K562 (cell line): Measurements from ENCODE around the gene TBC1D7. TPM values are rescaled to one million over a fixed set of nuclear protein-coding genes. Genes with fewer than 3 reads are reported as not detected.

Experiments
- CCNT2 ChIP-seq: IDR thresholded peaks from 2 replicates; pipeline ENCODE4 v1.6.1; 2011; ENCODE audit warnings: borderline replicate concordance, low read depth, mild to moderate bottlenecking, moderate library complexity, mixed read lengths, low read length; ENCODE audit not compliant: insufficient read length; ENCODE audit errors: extremely low read depth
- ERF ChIP-seq: fragments of 450-650 bp; formaldehyde crosslinking; IDR thresholded peaks from 2 replicates; pipeline ENCODE4 v1.4.0; 2020; ENCODE audit warnings: mild to moderate bottlenecking, mixed read lengths
- HMG20A ChIP-seq: fragments of 450-650 bp; formaldehyde crosslinking; conservative IDR thresholded peaks from 2 replicates; pipeline ENCODE4 v1.4.0; 2020; ENCODE audit warnings: mild to moderate bottlenecking, mixed read lengths
- KLF10 ChIP-seq: fragments of 250-450 bp; sonication (Bioruptor Pico); IDR thresholded peaks from 2 replicates; pipeline ENCODE4 v1.6.1; 2021; ENCODE audit warnings: matching md5 sums
- MCM5 ChIP-seq: fragments of 450-650 bp; IDR thresholded peaks from 2 replicates; pipeline ENCODE4 v1.6.1; 2016; ENCODE audit warnings: low read depth
- MECOM ChIP-seq: fragments of 250-450 bp; sonication (Bioruptor Pico); IDR thresholded peaks from 2 replicates; pipeline ENCODE4 v1.8.0; 2022; ENCODE audit warnings: inconsistent platforms
- PHF8 ChIP-seq: fragments of 200-600 bp; sonication (generic); IDR thresholded peaks from 2 replicates; pipeline ENCODE4 v1.6.1; 2012; ENCODE audit warnings: mixed run types, mild to moderate bottlenecking, inconsistent platforms, low read length, moderate library complexity, borderline replicate concordance
- PTRF ChIP-seq: fragments of 450-650 bp; IDR thresholded peaks from 2 replicates; pipeline ENCODE4 v1.6.1; 2016; ENCODE audit warnings: mild to moderate bottlenecking, missing genetic modification characterization, missing compliant biosample characterization
- PYGO2 ChIP-seq: fragments of 450-650 bp; IDR thresholded peaks from 2 replicates; pipeline ENCODE4 v1.6.1; 2016; ENCODE audit warnings: mild to moderate bottlenecking, missing genetic modification characterization, moderate library complexity, missing compliant biosample characterization
- SMAD4 ChIP-seq: fragments of 250-450 bp; sonication (Bioruptor Pico); conservative IDR thresholded peaks from 2 replicates; pipeline ENCODE4 v1.8.0; 2021; ENCODE audit warnings: inconsistent platforms, mild to moderate bottlenecking, moderate library complexity
- ZNF407 ChIP-seq: fragments of 450-650 bp; IDR thresholded peaks from 2 replicates; pipeline ENCODE4 v1.6.1; 2016; ENCODE audit warnings: low read depth
- ZSCAN32 ChIP-seq: fragments of 450-650 bp; formaldehyde crosslinking; IDR thresholded peaks from 2 replicates; pipeline ENCODE4 v1.4.0; 2020; ENCODE audit warnings: mild to moderate bottlenecking, moderate library complexity
- polyA plus RNA-seq, 8 experiments: library from polyadenylated mRNA; depleted of rRNA in 4 of 8; stranded (reverse) in 5 of 8; unstranded in 3 of 8; fragments of >200 nt; fragmentation: Nextera tagmentation in 2 of 8; fragmentation: Illumina TruSeq in 1 of 8; extraction: Ambion mirVana in 2 of 8; extraction: Trizol in 1 of 8; gene quantifications; 2 replicates each; pipeline versions ENCODE4 v1.2.1 to v1.2.3, GENCODE V29; 2011 to 2014; ENCODE audit warnings: inconsistent platforms in 1 of 8, missing spikeins in 1 of 8
- total RNA-seq, 7 experiments: library from RNA; depleted of rRNA in 6 of 7; stranded (reverse); fragments of >200 nt in 6 of 7; fragmentation: Illumina TruSeq in 2 of 7; extraction: Trizol in 2 of 7; gene quantifications; 2 replicates each; pipeline versions ENCODE4 v1.2.1 to v1.2.3, GENCODE V29; 2011 to 2021; ENCODE audit warnings: low replicate concordance in 1 of 7
- TF ChIP-seq, protein P1 (sequence below): fragments of 200-400 bp; formaldehyde crosslinking; IDR thresholded peaks from 2 replicates; pipeline ENCODE4 v1.6.1; 2017; ENCODE audit warnings: mild to moderate bottlenecking, low read depth, low read length, moderate library complexity
- TF ChIP-seq, protein P2 (sequence below), 2 experiments: fragments of 450-650 bp in 1 of 2; sonication (generic) in 1 of 2; formaldehyde crosslinking in 1 of 2; IDR thresholded peaks in 1 of 2; conservative IDR thresholded peaks in 1 of 2; 2 replicates each; pipeline versions ENCODE4 v1.6.1 to v1.8.1; 2016 to 2023; ENCODE audit warnings: mild to moderate bottlenecking in 2 of 2, moderate library complexity in 2 of 2, inconsistent platforms in 1 of 2, missing genetic modification reagents in 1 of 2

TBC1D7 gene
- total and polyA plus RNA-seq, 9 of the 15 experiments (the other 6 are each of a cell fraction or from before 2014, with no cell fraction given), result 49.4 to 107 (median 61.1) TPM

DNA sequence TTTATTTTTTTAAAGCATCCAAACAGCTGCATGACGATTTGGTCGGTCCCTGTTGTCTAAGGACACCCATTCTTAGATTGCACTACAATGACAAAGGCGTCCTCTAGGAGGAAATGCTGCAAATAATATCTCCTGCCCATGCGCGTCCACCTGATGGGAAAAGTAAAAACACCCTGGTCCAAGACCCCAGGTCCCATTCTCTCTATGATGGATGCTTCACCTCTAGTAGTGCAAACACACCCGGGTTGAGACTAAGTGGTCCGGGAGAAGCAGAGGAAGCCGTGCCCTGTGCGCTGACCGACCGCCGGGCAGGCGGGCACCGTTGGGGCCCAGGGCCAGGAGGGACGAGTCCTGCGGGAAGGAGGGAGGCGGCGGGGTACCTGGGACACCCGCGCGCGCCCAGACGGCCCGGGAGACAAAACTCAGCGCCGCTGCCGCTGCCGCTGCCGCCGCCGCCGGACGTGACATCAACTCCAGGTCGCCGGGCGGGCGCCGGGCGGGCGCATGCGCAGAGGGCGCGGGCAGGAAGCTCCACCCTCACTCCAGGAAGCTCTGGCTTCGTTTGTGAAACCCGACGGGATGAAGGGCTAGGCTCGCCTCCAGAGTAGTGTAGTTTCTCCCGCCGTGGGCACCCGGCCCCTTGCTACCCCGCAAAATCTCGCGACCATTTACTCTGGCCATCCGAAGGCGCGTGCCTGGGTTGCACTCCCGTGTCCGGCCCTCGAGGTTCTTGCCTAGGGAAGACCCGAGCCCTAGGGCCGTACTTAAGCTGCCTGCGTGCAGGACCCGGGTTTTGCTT, at the start of gene TBC1D7 (continued):
- TF ChIP-seq PTRF (tag) (no peak), ERF (no peak), CCNT2 (peak; percentile 85), MECOM (CRISPR knock-in tag) (no peak), HMG20A (CRISPR knock-in tag) (no peak), ZSCAN32 (no peak), KLF10 (CRISPR knock-in tag) (no peak), MCM5 (no peak), SMAD4 (peak; percentile 93), PYGO2 (tag) (no peak), PHF8 (peak; percentile 98), ZNF407 (no peak)
- TF ChIP-seq, protein P1, sequence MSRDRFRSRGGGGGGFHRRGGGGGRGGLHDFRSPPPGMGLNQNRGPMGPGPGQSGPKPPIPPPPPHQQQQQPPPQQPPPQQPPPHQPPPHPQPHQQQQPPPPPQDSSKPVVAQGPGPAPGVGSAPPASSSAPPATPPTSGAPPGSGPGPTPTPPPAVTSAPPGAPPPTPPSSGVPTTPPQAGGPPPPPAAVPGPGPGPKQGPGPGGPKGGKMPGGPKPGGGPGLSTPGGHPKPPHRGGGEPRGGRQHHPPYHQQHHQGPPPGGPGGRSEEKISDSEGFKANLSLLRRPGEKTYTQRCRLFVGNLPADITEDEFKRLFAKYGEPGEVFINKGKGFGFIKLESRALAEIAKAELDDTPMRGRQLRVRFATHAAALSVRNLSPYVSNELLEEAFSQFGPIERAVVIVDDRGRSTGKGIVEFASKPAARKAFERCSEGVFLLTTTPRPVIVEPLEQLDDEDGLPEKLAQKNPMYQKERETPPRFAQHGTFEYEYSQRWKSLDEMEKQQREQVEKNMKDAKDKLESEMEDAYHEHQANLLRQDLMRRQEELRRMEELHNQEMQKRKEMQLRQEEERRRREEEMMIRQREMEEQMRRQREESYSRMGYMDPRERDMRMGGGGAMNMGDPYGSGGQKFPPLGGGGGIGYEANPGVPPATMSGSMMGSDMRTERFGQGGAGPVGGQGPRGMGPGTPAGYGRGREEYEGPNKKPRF, result no peak
- TF ChIP-seq, protein P2, sequence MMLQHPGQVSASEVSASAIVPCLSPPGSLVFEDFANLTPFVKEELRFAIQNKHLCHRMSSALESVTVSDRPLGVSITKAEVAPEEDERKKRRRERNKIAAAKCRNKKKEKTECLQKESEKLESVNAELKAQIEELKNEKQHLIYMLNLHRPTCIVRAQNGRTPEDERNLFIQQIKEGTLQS (IDR thresholded peaks at IDR 0.05), result no peak; the same call in 1 of the 2 replicates
- TF ChIP-seq, protein P2 (CRISPR knock-in tag; conservative IDR thresholded peaks at IDR 0.05), result peak; percentile 47; the same call in 1 of the 2 replicates
